IMR-90 (cell line): Measurements from ENCODE around the gene CTCF. TPM values are rescaled to one million over a fixed set of nuclear protein-coding genes. Genes with fewer than 3 reads are reported as not detected.

ENCODE experiments used
- ATAC-seq: fragments of 200-7000 bp; cut with Tn5 transposase; 2 replicates; pipeline ENCODE4 v1.9.1; 2020; ENCODE audit warnings: low read depth, mild to moderate bottlenecking, moderate library complexity
- BruUV-seq: library from RNA; stranded (reverse); fragments of 400-500 nt; replicated peaks from 2 replicates; lab custom pipeline; 2021; lab: Mats Ljungman, UMichigan
- CTCF ChIA-PET: fragments of 300-600 bp; formaldehyde crosslinking; extraction: SDS; loops from one replicate; lab custom pipeline; 2021; ENCODE audit warnings: antibody characterized with exemption; lab: Yijun Ruan, JAX
- POLR2A ChIA-PET: fragments of 300-600 bp; sonication (Branson Sonifier 250); formaldehyde crosslinking; loops from one replicate; lab custom pipeline; 2022; ENCODE audit warnings: antibody characterized with exemption; ENCODE audit not compliant: unreplicated experiment; lab: Charles Lee
- DNase-seq: peaks from one replicate; pipeline ENCODE4 v3.0.0; 2013
- H2AFZ ChIP-seq: replicated peaks from 2 replicates; pipeline ENCODE3; 2013; ENCODE audit warnings: low read length, mild to moderate bottlenecking; ENCODE audit not compliant: poor library complexity
- H2AK5ac ChIP-seq: 2 replicates; pipeline ENCODE4 v1.6.1; 2013; ENCODE audit warnings: low read depth, low read length, inconsistent platforms
- H2AK9ac ChIP-seq: replicated peaks from 2 replicates; pipeline ENCODE3; 2013; ENCODE audit warnings: mild to moderate bottlenecking, low read depth, low read length, moderate library complexity; ENCODE audit not compliant: poor library complexity
- H2BK120ac ChIP-seq: 2 replicates; pipeline ENCODE4 v1.6.1; 2013; ENCODE audit warnings: low read depth, low read length, inconsistent platforms
- H2BK15ac ChIP-seq: 3 replicates; pipeline ENCODE4 v1.6.1; 2013; ENCODE audit warnings: low read depth, low read length, inconsistent platforms
- H2BK20ac ChIP-seq: 2 replicates; pipeline ENCODE4 v1.6.1; 2013; ENCODE audit warnings: low read depth, mild to moderate bottlenecking, inconsistent platforms, low read length, moderate library complexity
- H2BK5ac ChIP-seq: 2 replicates; pipeline ENCODE4 v1.6.1; 2013; ENCODE audit warnings: mild to moderate bottlenecking, low read depth, low read length, inconsistent platforms; ENCODE audit not compliant: poor library complexity, severe bottlenecking
- H3K14ac ChIP-seq: replicated peaks from 2 replicates; pipeline ENCODE4 v1.6.1; 2013; ENCODE audit warnings: low read depth, low read length, inconsistent platforms
- H3K18ac ChIP-seq: 2 replicates; pipeline ENCODE4 v1.6.1; 2013; ENCODE audit warnings: low read depth, low read length, control low read depth
- H3K23ac ChIP-seq: 2 replicates; pipeline ENCODE4 v1.6.1; 2013; ENCODE audit warnings: low read depth, low read length, inconsistent platforms
- H3K27ac ChIP-seq: 2 replicates; pipeline ENCODE4 v1.5.1; 2013; ENCODE audit warnings: mild to moderate bottlenecking, control low read depth, low read length; ENCODE audit not compliant: insufficient read depth
- H3K27me3 ChIP-seq: 2 replicates; pipeline ENCODE4 v1.6.1; 2013; ENCODE audit warnings: low read length; ENCODE audit not compliant: control insufficient read depth, insufficient read depth
- H3K36me3 ChIP-seq: 2 replicates; pipeline ENCODE4 v1.6.1; 2013; ENCODE audit warnings: low read length, mixed read lengths; ENCODE audit not compliant: control insufficient read depth, insufficient read depth
- H3K4ac ChIP-seq: 2 replicates; pipeline ENCODE4 v1.6.1; 2013; ENCODE audit warnings: low read depth, low read length, inconsistent platforms
- H3K4me1 ChIP-seq: 2 replicates; pipeline ENCODE4 v1.6.1; 2013; ENCODE audit warnings: low read length, mixed read lengths; ENCODE audit not compliant: control insufficient read depth, insufficient read depth
- H3K4me2 ChIP-seq: 2 replicates; pipeline ENCODE4 v1.6.1; 2013; ENCODE audit warnings: low read depth, mild to moderate bottlenecking, control low read depth, low read length, moderate library complexity
- H3K4me3 ChIP-seq: 2 replicates; pipeline ENCODE4 v1.5.1; 2013; ENCODE audit warnings: low read depth, mild to moderate bottlenecking, control low read depth, low read length, moderate library complexity; ENCODE audit not compliant: insufficient read depth
- H3K56ac ChIP-seq: 2 replicates; pipeline ENCODE4 v1.6.1; 2013; ENCODE audit warnings: low read length, inconsistent platforms; ENCODE audit not compliant: insufficient read depth; ENCODE audit errors: extremely low read depth
- H3K79me1 ChIP-seq, 2 experiments: 2 replicates each; pipeline ENCODE4 v1.6.1; 2013; ENCODE audit warnings: low read length in 2 of 2, inconsistent platforms in 1 of 2, low read depth in 1 of 2
- H3K9ac ChIP-seq: 2 replicates; pipeline ENCODE4 v1.6.1; 2013; ENCODE audit warnings: low read depth, low read length, control low read depth
- H3K9me1 ChIP-seq: 2 replicates; pipeline ENCODE4 v1.6.1; 2013; ENCODE audit warnings: low read length, inconsistent platforms; ENCODE audit not compliant: insufficient read depth
- H3K9me3 ChIP-seq: 2 replicates; pipeline ENCODE4 v1.6.1; 2013; ENCODE audit warnings: low read length; ENCODE audit not compliant: control insufficient read depth, insufficient read depth
- H4K20me1 ChIP-seq: 2 replicates; pipeline ENCODE4 v1.6.1; 2013; ENCODE audit warnings: low read length, inconsistent platforms; ENCODE audit not compliant: insufficient read depth
- H4K5ac ChIP-seq: 2 replicates; pipeline ENCODE4 v1.6.1; 2013; ENCODE audit warnings: mild to moderate bottlenecking, low read depth, low read length, control low read depth
- H4K8ac ChIP-seq, 2 experiments: 2 replicates each; pipeline ENCODE4 v1.6.1; 2013; ENCODE audit warnings: low read depth in 2 of 2, low read length in 2 of 2, control low read depth in 1 of 2, inconsistent platforms in 1 of 2
- H4K91ac ChIP-seq: 2 replicates; pipeline ENCODE4 v1.6.1; 2013; ENCODE audit warnings: low read depth, low read length, inconsistent platforms; ENCODE audit not compliant: insufficient read depth
- MXI1 ChIP-seq: IDR thresholded peaks from 2 replicates; pipeline ENCODE4 v1.6.1; 2012; ENCODE audit warnings: low read depth, mild to moderate bottlenecking, low read length, moderate library complexity, borderline replicate concordance
- RCOR1 ChIP-seq: IDR thresholded peaks from 2 replicates; pipeline ENCODE4 v1.6.1; 2012; ENCODE audit warnings: mild to moderate bottlenecking, low read length, improper control_type of control experiment; ENCODE audit not compliant: insufficient replicate concordance
- WGBS, 2 experiments: methylation state at CpG; one replicate each; pipeline versions ENCODE4 v1.1.5 to v1.1.7; 2013; ENCODE audit warnings: missing lambda C conversion rate in 2 of 2; ENCODE audit not compliant: insufficient read length in 1 of 2; ENCODE audit errors: extremely low coverage in 2 of 2; 5-methylcytosine and 5-hydroxymethylcytosine counted together
- dilution Hi-C: fragments of 300-500 bp; cut with HindIII; formaldehyde crosslinking; loops from one replicate; pipeline ENCODE4 v1.14.3; 2018; ENCODE audit warnings: low sequenced_read_pairs; ENCODE audit not compliant: unreplicated experiment
- in situ Hi-C: fragments of 300-500 bp; cut with MboI; formaldehyde crosslinking; loops from 3 replicates; pipeline ENCODE4 v1.14.3; 2019; ENCODE audit warnings: low sequenced_read_pairs, inconsistent platforms, mixed read lengths
- intact Hi-C: fragments of 100-400 bp; cut with micrococcal nuclease; formaldehyde crosslinking; loops from 2 replicates; pipeline ENCODE4 v1.10.0; 2022
- polyA plus RNA-seq, 3 experiments: library from polyadenylated mRNA; depleted of rRNA; stranded (reverse); fragments of >200 nt; gene quantifications; 2 replicates each; pipeline ENCODE4 v1.2.3, GENCODE V29; 2012; ENCODE audit warnings: low replicate concordance in 1 of 3
- total RNA-seq: library from RNA; depleted of rRNA; stranded (reverse); fragments of >200 nt; gene quantifications from 2 replicates; pipeline ENCODE4 v1.2.3, GENCODE V29; 2012

The CTCF gene
- total and polyA plus RNA-seq, 2 of the 4 experiments (the other 2 are of a cell fraction), result 16.1 to 22.8 TPM

DNA sequence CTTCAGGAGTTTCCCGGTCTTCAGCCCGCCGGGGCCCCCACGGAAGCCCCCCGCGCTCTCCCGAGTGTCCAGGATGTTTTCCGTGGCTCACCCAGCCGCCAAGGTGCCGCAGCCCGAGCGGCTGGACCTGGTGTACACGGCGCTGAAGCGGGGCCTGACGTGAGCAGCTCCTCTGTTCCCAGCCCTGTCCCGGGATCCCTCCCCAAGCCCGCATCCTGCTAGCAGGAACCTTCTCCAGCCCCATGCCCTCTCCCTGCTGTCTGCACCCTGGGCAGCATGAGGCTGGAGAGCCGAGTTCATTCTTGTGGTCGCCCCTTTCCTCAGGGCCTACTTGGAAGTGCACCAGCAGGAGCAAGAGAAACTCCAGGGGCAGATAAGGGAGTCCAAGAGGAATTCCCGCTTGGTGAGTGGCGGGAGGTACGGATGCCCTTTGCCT is 23.6 kb upstream of the CTCF start:
- Histone ChIP-seq H2BK120ac (no peak overlapping the region), H4K5ac (no peak overlapping the region), H3K4me3 (no peak overlapping the region; the same call in 1 of the 2 replicates), H2AK5ac (0 out of 2 replicates have a peak overlapping the region, but pooled peaks have one; percentile 18), H4K20me1 (peaks cover 95% of the 10 kb centered on the region), H2AK9ac (peak overlapping the region; percentile 56), H3K9me3 (no peaks in the 10 kb centered on the region), H3K9ac (0 out of 2 replicates have a peak overlapping the region, but pooled peaks have one; percentile 25), H3K27ac (no peak overlapping the region; the same call in 1 of the 2 replicates), H3K4ac (no peak overlapping the region), H4K8ac (no peak overlapping the region), H2BK15ac (no peak overlapping the region), H3K56ac (no peak overlapping the region), H3K23ac (peak overlapping the region; percentile 25; the same call in 1 of the 2 replicates), H3K79me1 (peaks cover 24 to 89% of the 10 kb centered on the region in 2 experiments), H4K91ac (no peak overlapping the region), H2BK20ac (no peak overlapping the region), H3K4me2 (peak overlapping the region; percentile 63), H2AFZ (no peak overlapping the region), H3K27me3 (no peaks in the 10 kb centered on the region), H3K36me3 (peaks cover 47% of the 10 kb centered on the region), H2BK5ac (no peak overlapping the region), H3K9me1 (peaks cover 23% of the 10 kb centered on the region), H3K18ac (no peak overlapping the region), H3K4me1 (peaks cover 12% of the 10 kb centered on the region), H3K14ac (no peak overlapping the region)
- intact Hi-C loops (no loop called here), dilution Hi-C loops (no loop called here), in situ Hi-C loops (loop anchor here (25.0 kb wide), 1 partner anchor 399 kb away; the partner anchor contains the start of genes CTRL, LCAT and PSMB10)
- DNase-seq (peak; percentile 56), ATAC-seq (peak; percentile 9; the same call in 1 of the 2 replicates)
- no TSS peak for BruUV-seq
- 57% methylated on average over 9 of the region's 23 CpGs; no CpG with 5 or more reads in 1 of the 2 experiments for WGBS, 2 experiments
- CTCF ChIA-PET, result no interaction called here
- no peak for TF ChIP-seq RCOR1
- 0 out of 2 replicates have a peak, but pooled peaks have one; percentile 15 for TF ChIP-seq MXI1
- POLR2A ChIA-PET, result no interaction called here
